GM19452 (cell line): ENCODE measurements around the gene ALAS2.
"Not testable (repeated sequence)": the region's sequence is repeated elsewhere in the genome, so short reads cannot be mapped to it uniquely, and the experiment has no call there.

Source experiments
- ATAC-seq: cut with Tn5 transposase; IDR thresholded peaks from one replicate; pipeline ENCODE4 v1.9.1; 2021; ENCODE audit not compliant: unreplicated experiment

The ALAS2 gene

DNA sequence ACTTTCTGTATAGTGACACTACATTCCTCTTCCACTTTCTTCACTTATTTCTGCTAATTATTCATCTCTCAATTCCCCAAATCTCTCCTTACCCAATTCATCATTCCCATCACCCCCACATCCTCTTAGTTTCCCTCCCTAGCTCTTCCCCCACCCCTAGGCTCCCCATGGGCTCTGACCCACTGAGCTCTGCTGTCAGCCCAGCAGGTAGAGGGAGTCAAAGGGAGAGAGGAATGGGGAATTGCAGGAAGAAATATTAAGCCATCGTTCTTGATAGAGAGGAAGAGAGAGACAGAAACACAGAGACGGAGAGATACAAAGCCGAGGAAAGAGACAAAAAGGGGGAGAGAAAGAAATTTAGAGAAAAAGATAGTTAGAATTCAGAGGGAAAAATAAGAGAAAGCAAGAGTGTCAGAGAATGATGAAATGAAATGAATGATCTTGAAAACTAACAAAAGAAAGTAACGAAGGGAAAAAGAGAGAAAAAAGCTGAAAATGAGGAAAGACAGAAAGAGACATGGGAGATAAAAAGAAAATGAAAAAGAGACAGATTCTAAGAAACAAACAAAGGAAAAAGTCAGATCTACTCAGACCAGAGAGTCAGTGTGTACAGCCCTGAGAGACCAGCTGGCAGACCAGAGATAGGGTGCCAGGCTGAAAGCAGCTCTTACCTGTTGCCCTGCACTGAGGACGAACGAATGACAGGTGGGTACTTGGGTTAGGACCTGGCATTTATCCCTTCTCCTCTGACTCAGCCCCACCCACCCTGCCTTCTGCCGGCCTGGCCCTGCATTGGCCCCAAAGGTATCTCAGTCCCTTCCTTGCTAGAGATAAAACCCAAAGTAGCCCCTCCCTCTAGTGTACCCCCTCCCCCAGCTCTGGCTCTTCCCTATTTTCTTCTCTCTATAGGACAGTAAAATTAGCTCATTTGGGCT lies at the start of gene ALAS2:
Gene ALAS2, minus strand, starts transcription at position 707 of the 935 bp plus-strand sequence. CDS start 4,977 bp downstream, outside the sequence.
- ATAC-seq: no peak

DNA sequence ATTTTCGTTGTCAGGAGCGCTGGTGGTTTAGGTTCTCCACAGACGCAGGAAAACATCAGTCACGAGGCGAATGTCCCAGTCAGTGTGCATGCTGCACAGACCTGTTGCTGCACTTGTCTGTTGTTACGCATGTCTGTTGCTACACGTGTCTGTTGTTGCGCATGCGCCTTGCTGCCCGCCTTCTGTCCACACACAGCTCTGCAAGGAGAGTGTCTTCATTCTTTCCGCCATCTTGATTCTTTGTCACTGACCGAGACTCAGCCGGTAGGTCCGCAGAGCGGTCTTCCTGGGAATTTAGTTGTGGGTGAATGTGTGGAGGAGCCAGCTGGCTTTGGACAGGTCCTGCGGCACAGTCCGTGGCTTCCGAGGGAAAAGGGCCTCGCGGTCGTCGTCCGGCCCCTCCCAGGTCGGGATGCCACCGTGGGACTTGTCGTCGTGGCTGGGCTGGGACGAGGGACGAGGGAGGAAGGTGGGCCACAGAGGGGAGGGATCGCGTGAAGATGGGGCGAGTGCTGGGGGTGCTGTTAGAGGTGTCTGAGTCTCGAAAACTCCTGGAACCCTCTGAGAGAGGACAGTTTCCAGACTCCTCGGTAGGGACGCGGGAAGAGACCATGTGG lies 44.2 kb upstream of the ALAS2 start, which contains the start of gene PAGE2B:
Gene PAGE2B, plus strand, starts transcription at position 180 of the 617 bp plus-strand sequence. CDS start 1,012 bp downstream, outside the sequence.
- ATAC-seq: no peak

- no peak for ATAC-seq
Observed at GRCh38 chrX:55072286-55072685, 41.5 kb upstream of the ALAS2 start.

GRCh38 chrX:55067180-55067579 lies 36.4 kb upstream of the ALAS2 start:
- ATAC-seq: not testable (repeated sequence)

- no peak for ATAC-seq
Observed at GRCh38 chrX:55057675-55058249, 27.0 kb upstream of the ALAS2 start.

GRCh38 chrX:55056820-55057674 lies 26.3 kb upstream of the ALAS2 start:
- ATAC-seq: no peak

- ATAC-seq: not testable (repeated sequence)
Observed at GRCh38 chrX:55050599-55050998, 19.8 kb upstream of the ALAS2 start.

DNA sequence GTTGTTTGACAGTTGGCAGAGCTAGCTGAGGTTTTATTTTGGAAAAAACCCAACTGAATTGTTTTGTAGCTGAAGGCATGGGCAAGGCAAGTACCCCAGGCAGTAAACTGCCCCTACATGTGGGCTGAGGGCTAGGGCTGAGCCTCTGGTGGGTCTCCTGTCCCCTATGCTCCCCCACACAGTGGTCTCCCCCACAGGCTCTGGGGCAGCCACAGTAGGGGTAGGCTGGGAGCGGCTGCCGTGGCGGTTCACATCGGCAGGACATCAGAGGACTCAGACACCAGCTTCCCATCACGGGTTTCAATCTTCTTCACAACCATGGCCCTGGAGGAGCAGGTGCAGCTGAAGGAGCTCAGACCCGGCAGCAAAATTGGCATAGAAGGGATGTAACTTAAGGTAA lies 10.7 kb upstream of the ALAS2 start:
- no peak for ATAC-seq

GRCh38 chrX:55039471-55039870 lies 8.7 kb upstream of the ALAS2 start:
- no peak for ATAC-seq

DNA sequence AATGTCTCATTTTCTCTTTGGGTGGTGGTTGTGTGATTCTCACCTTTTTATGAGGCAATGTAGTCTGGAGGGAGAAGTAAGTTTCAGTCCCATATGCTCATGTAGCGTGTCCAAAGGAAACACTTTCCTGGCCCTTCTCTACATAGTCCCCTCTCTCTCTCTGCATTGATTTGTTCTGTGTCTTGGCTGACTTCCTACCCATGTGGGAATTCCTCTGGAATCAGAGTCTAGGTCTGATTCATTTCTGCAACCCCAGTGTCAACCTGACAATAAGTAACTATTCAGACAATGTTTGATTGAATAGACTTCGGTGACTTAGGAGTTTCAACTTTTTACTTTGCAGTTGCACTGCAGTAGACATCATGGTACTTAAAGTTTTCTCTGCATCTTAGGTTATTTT lies 2.7 kb upstream of the ALAS2 start:
- no peak for ATAC-seq

DNA sequence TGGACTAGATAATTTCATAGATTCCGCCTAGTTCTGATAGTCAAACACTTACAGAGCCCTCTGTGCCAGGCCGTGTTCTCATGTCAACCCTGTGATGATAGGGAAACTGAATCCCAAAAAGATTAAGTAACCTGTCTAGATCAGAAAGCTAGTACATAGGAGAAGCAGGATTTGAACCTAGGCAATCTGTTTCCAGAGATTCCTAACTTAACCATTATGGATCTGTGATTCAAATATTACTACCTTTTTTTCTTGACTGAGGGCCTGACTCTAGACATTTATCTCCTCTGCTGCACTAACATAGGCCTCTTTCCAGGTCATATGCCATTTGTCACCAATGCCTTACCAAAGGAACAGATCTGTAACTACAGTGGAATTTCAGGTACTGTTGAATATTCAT lies 1.5 kb downstream of the ALAS2 start:
- ATAC-seq: no peak

- no peak for ATAC-seq
Observed at GRCh38 chrX:55028611-55029010, 2.2 kb downstream of the ALAS2 start.

GRCh38 chrX:55028040-55028439 lies 2.7 kb downstream of the ALAS2 start:
- ATAC-seq: no peak

DNA sequence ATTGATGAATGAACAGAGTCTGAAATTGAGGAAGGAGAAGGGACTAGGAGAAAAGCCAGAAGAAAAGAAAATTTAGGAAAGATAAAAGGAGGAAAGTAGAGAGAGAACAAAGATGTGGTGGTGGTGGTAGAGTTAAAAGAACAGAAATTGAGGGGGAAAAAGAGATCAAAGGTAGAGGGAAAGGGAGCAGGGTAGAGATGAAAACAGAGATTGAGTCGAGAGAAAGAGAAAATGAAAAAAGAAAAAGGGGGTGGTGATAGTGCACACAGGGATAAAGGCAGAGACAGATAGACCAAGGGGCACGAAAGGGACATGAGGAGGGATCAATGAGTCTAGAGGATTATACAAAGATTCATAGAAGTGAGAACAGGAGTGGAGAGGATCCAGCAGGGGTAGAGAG lies 3.9 kb downstream of the ALAS2 start:
- ATAC-seq: no peak

GRCh38 chrX:55026143-55026542 lies 4.6 kb downstream of the ALAS2 start:
- no peak for ATAC-seq

DNA sequence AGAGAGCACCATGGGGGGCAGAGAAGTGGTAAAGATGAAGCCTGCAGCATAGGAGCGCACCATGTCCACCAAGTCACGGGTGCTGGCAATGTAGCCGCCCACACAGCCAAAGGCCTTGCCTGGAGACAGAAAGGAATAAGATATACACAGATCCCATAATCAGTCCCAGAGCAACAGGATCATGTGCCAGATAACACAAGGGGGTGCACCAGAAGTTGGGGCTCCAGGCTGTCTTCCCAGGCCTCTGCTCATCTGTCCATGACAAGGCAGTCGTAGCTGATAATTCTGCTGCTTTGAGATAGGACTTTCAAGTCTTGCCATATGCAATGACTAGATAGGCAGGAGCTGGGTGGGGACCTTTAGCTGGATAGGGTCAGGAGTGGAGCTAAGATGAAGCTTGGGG lies 15.9 kb downstream of the ALAS2 start:
- no peak for ATAC-seq

- no peak for ATAC-seq
Observed at GRCh38 chrX:55011294-55011693, 19.5 kb downstream of the ALAS2 start.

DNA sequence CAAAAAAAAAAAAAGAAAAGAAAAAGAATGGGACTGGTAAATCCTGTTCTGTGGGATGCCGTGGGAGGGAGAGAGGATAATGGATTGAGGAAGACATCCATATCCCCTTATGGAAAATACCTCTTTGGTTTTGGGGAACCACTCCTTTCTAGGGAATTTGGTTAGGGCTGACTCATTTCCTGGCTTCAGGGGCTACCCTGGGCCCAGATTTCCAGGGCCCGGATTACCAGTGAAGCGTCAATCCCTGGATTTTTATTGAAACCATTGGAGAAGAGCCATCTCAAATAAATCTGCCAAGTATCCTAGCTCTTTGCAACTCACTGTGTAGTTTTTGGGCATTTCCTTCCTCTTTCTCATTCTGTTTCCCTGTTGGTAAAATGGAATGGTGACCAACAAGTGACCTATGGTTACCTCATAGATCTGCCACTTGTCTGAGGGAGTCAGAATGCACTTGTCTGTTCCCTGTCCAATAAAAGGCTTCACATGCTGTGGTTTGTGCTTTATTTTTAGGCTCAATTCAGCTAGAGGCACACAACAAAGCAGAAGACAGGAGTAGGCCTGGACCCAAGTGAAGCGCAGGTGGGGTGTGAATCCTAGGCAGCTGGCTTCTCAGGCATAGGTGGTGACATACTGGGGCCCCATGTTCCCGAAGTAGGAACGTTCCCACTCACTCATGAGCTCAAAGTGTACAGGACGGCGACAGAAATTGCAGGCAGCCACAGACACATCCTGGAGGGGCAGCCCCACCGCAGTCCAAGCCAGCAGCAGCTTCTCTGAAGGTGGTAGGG lies 22.0 kb downstream of the ALAS2 start:
- ATAC-seq: no peak

- no peak for ATAC-seq
Observed at GRCh38 chrX:55007656-55008055, 23.1 kb downstream of the ALAS2 start.
